NCI-H2171 treated with DMSO at 0.1 percent for 48 hours (cell line): ENCODE results near the gene LEMD2.
A peak's percentile ranks its signal among the peaks of the same experiment; 100 is the strongest.

Source experiments
- DNase-seq: peaks from one replicate; lab custom pipeline; 2025; lab: John Stamatoyannopoulos, UW

The LEMD2 gene

GRCh38 chr6:33819021-33819420 lies 30.1 kb upstream of the LEMD2 start:
- DNase-seq = no peak

GRCh38 chr6:33818293-33818692 lies 29.4 kb upstream of the LEMD2 start:
- no peak for DNase-seq

- no peak for DNase-seq
Observed at GRCh38 chr6:33817489-33817888, 28.6 kb upstream of the LEMD2 start.

- DNase-seq = no peak
Observed at GRCh38 chr6:33816911-33817310, 28.0 kb upstream of the LEMD2 start.

- peak; percentile 68 for DNase-seq
Observed at GRCh38 chr6:33815854-33816253, 26.9 kb upstream of the LEMD2 start.

GRCh38 chr6:33813990-33814985 lies 25.4 kb upstream of the LEMD2 start:
- no peak for DNase-seq

GRCh38 chr6:33813246-33813904 lies 24.4 kb upstream of the LEMD2 start:
- DNase-seq = no peak

GRCh38 chr6:33812669-33813068 lies 23.7 kb upstream of the LEMD2 start:
- DNase-seq = peak; percentile 36

GRCh38 chr6:33809594-33809993 lies 20.7 kb upstream of the LEMD2 start:
- DNase-seq = peak; percentile 94

GRCh38 chr6:33808641-33809180 lies 19.8 kb upstream of the LEMD2 start:
- peak; percentile 46 for DNase-seq

GRCh38 chr6:33807606-33808005 lies 18.7 kb upstream of the LEMD2 start:
- DNase-seq = no peak

- DNase-seq = no peak
Observed at GRCh38 chr6:33806841-33807240, 17.9 kb upstream of the LEMD2 start.

GRCh38 chr6:33803571-33804053 lies 14.7 kb upstream of the LEMD2 start, which contains the start of gene MLN:
Gene MLN (minus strand): TSS chr6:33804003. CDS start chr6:33801163, 2,840 bp downstream.
- DNase-seq = no peak

GRCh38 chr6:33802186-33802958 lies 13.4 kb upstream of the LEMD2 start:
- DNase-seq = no peak

- DNase-seq = no peak
Observed at GRCh38 chr6:33801611-33802010, 12.7 kb upstream of the LEMD2 start.

GRCh38 chr6:33800248-33800969 lies 11.5 kb upstream of the LEMD2 start:
- DNase-seq = no peak

GRCh38 chr6:33799454-33800113 lies 10.7 kb upstream of the LEMD2 start:
- no peak for DNase-seq

GRCh38 chr6:33798343-33798848 lies 9.5 kb upstream of the LEMD2 start:
- no peak for DNase-seq

GRCh38 chr6:33797626-33798342 lies 8.9 kb upstream of the LEMD2 start:
- DNase-seq = peak; percentile 17
